Memory B cell (primary cell): Measurements from ENCODE around the gene OR13G1.
"Not testable (repeated sequence)": the region's sequence is repeated elsewhere in the genome, so short reads cannot be mapped to it uniquely, and the experiment has no call there.

Experiments
- ATAC-seq: fragments of 150-1000 bp; cut with Tn5 transposase; 2 replicates; pipeline ENCODE4 v1.10.0; 2021; ENCODE audit warnings: low read depth, mild to moderate bottlenecking, moderate library complexity
- DNase-seq, 2 donors: peaks; one replicate each; pipeline ENCODE4 v3.0.0; 2022; ENCODE audit warnings: low spot score in 2 of 2
- H3K27ac Mint-ChIP-seq: one replicate; pipeline ENCODE4 v1.8.0; 2022; ENCODE audit warnings: mild to moderate bottlenecking, moderate library complexity, mixed read lengths
- H3K27me3 Mint-ChIP-seq: one replicate; pipeline ENCODE4 v1.8.0; 2022; ENCODE audit warnings: mixed read lengths
- H3K36me3 Mint-ChIP-seq: one replicate; pipeline ENCODE4 v1.8.0; 2022; ENCODE audit warnings: mild to moderate bottlenecking, mixed read lengths
- H3K4me1 Mint-ChIP-seq: one replicate; pipeline ENCODE4 v1.8.0; 2022; ENCODE audit warnings: mixed read lengths
- H3K4me3 Mint-ChIP-seq: one replicate; pipeline ENCODE4 v1.8.0; 2022; ENCODE audit warnings: mild to moderate bottlenecking, moderate library complexity, mixed read lengths
- H3K9me3 Mint-ChIP-seq: one replicate; pipeline ENCODE4 v1.8.0; 2022; ENCODE audit warnings: mixed read lengths

The OR13G1 gene, protein sequence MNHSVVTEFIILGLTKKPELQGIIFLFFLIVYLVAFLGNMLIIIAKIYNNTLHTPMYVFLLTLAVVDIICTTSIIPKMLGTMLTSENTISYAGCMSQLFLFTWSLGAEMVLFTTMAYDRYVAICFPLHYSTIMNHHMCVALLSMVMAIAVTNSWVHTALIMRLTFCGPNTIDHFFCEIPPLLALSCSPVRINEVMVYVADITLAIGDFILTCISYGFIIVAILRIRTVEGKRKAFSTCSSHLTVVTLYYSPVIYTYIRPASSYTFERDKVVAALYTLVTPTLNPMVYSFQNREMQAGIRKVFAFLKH

DNA sequence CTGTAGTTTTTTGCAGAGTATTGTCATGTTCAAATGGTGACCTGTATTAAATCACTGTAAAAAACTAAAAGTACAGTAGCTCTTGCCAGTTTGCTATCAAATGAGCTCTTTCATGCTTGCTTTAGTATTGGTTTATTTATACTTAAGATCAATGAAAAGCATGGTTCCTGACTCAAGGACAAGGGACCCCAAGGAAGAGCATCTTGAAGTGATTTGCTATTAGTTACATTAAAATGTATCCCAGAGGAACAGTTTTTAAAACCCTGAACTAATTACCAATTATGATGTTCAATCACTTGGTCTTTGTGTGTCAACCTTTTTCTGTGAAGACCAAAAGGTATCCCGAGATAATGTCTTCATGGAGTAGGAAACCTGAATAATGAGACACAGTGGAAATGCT lies at the start of gene OR13G1:
Gene OR13G1 (minus strand): TSS at position 101 of the 400 bp plus-strand sequence. CDS start 6,698 bp downstream, outside the sequence.
- H3K4me3 Mint-ChIP-seq = no peak within 1 kb of the TSS
- no peaks in the 10 kb centered on the region for H3K4me1 Mint-ChIP-seq
- DNase-seq (no peak), ATAC-seq (no peak)
- H3K36me3 Mint-ChIP-seq = no peaks in the 10 kb centered on the region
- H3K27me3 Mint-ChIP-seq = no peaks in the 10 kb centered on the region
- no peaks in the 10 kb centered on the region for H3K9me3 Mint-ChIP-seq
- H3K27ac Mint-ChIP-seq = no peak within 1 kb of the TSS

DNA sequence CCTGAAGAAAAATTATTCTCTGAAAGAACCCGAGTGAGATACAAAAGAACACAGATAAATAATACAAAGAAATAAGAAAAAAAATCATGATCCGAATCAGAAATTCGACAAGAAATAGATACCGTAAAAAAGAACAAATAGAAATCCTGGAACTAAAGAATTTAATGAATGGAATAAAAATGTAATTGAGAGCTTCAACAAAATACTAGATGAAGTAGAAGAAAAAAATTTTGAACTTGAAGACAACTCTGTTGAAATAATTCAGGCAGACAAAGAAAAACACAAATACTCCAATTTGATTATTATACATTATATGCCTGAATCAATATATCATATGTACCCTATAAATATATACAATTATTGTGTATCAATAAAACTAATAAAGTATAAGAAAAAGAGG lies 41.7 kb upstream of the OR13G1 start:
- no peaks in the 10 kb centered on the region for H3K27me3 Mint-ChIP-seq
- H3K27ac Mint-ChIP-seq = no peak overlapping the region
- no peaks in the 10 kb centered on the region for H3K36me3 Mint-ChIP-seq
- no peak for ATAC-seq
- H3K4me1 Mint-ChIP-seq = no peaks in the 10 kb centered on the region
- H3K4me3 Mint-ChIP-seq = no peak overlapping the region
- peaks cover 4% of the 10 kb centered on the region for H3K9me3 Mint-ChIP-seq
- no peak for DNase-seq

DNA sequence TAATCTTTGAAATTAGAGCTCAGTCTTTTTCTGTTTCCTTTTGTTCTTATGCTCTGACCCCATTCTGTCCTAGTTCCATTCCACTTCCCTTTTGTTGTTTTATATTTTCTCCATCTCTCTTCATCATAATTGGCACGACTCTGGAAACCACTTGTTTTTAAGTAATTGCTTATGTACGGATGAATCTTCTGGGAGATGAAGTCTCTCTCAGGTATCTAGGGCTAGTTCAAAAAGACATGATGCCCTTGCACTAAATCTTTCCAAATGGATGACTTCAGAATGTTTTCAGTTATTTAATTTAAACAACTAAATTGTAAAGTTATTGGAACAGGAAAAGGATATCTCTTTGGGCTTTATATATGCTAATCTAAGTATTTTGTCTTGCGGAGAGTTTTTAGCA lies 37.0 kb upstream of the OR13G1 start, which contains the start of gene OR6F1:
Gene OR6F1 (minus strand): TSS at position 101 of the 400 bp plus-strand sequence. CDS start 3,891 bp downstream, outside the sequence.
- Mint-ChIP-seq H3K4me3 (no peak within 1 kb of the TSS), H3K27ac (no peak within 1 kb of the TSS), H3K36me3 (no peaks in the 10 kb centered on the region), H3K4me1 (no peaks in the 10 kb centered on the region), H3K27me3 (peaks cover 2% of the 10 kb centered on the region), H3K9me3 (peaks cover 2% of the 10 kb centered on the region)
- ATAC-seq (no peak), DNase-seq (no peak)

DNA sequence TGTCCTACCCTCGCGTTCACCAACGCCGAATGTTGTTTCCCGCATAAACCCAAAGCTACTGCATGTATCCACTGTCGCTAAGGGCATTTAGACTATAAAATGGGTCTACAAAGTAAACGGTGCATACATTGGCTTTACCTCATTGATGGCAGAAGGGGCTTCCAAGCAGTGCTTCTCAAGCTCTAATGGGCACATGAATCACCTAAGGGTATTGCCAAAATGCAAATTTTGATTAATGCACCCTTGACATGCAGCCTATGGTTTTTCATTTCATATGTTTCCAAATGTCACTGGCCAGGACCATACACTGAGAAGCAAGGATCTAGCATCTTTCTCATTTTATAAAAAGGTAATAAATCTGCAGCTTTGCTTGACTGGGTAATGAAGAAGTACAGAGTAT lies 34.2 kb upstream of the OR13G1 start:
- H3K4me3 Mint-ChIP-seq = no peak overlapping the region
- no peaks in the 10 kb centered on the region for H3K36me3 Mint-ChIP-seq
- no peaks in the 10 kb centered on the region for H3K9me3 Mint-ChIP-seq
- DNase-seq (no peak), ATAC-seq (no peak)
- no peaks in the 10 kb centered on the region for H3K4me1 Mint-ChIP-seq
- peaks cover 2% of the 10 kb centered on the region for H3K27me3 Mint-ChIP-seq
- no peak overlapping the region for H3K27ac Mint-ChIP-seq

DNA sequence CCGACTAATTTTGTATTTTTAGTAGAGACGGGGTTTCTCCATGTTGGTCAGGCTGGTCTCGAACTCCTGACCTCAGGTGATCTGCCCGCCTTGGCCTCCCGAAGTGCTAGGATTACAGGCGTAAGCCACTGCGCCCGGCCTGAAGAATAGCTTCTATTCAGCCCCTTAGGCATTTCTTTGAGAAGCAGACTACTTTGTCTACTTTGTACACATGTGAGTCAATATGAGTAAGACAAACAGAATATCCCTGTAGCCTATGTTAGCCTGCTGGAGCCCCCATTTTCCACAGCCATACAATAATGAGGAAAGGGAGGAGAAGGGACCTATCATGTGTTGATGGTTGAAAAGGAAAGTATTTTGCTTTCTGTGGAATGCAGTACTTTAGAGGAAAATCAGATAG lies 31.1 kb upstream of the OR13G1 start:
- ATAC-seq, H3K27me3 Mint-ChIP-seq: not testable (repeated sequence)

DNA sequence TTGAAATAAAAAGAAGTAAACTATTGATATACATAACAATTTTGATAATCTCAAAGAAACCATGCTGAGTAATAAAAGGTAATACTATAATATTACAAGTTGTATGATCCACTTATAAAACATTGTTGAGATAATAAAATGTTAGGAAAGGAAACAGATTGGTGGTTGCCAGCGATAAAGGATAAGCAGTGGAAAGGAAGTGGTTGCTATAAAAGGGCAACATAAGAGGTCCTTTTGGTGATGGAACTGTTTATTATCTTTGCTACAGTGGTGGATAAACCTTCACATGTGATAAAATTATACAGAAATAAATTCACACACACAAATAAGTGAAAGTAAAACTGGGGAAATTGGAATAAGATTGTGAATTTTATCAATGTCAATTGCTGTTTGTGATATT lies 21.8 kb upstream of the OR13G1 start:
- Mint-ChIP-seq H3K27ac (no peak overlapping the region), H3K4me1 (no peaks in the 10 kb centered on the region), H3K36me3 (no peaks in the 10 kb centered on the region), H3K27me3 (peaks cover 4% of the 10 kb centered on the region), H3K4me3 (no peak overlapping the region), H3K9me3 (no peaks in the 10 kb centered on the region)
- DNase-seq (no peak), ATAC-seq (no peak)

More for the DNA sequence above, 31.1 kb upstream of the OR13G1 start:
- not testable (repeated sequence) for H3K27ac Mint-ChIP-seq, H3K36me3 Mint-ChIP-seq, H3K4me1 Mint-ChIP-seq, H3K9me3 Mint-ChIP-seq, H3K4me3 Mint-ChIP-seq, DNase-seq

DNA sequence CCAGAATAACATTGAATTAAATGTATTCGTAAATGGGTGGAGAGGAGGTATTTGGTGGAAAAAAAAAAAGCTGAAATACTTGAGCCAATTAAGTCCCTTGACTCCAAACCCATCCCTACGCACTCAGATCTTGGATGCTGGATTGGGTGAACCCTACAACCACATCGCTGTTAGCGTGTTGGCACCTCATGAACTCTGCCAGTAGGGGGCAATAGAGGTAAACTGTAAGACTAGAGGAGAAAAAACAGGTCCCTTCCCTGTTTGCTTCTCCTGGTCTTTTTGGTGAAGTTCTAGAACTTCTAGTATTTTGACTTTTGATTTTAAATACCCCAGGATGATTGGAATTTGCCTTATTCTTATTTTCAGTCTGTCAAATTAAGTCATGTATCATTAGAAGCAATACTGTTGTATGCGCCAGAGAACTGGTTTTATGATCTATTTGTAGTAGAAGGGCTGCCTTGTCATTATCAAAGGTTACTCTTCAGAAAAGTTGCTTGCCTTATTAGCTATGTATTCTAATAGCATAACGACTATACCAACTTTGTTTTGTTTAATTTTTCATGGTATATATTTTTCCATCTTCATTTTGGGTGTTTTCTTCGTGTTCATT lies 1.9 kb upstream of the OR13G1 start:
- ATAC-seq (no peak), DNase-seq (peak; percentile 14 to 27)
- no peaks in the 10 kb centered on the region for H3K27me3 Mint-ChIP-seq
- no peaks in the 10 kb centered on the region for H3K9me3 Mint-ChIP-seq
- H3K36me3 Mint-ChIP-seq = no peaks in the 10 kb centered on the region
- H3K27ac Mint-ChIP-seq = no peak overlapping the region
- no peaks in the 10 kb centered on the region for H3K4me1 Mint-ChIP-seq
- no peak overlapping the region for H3K4me3 Mint-ChIP-seq

DNA sequence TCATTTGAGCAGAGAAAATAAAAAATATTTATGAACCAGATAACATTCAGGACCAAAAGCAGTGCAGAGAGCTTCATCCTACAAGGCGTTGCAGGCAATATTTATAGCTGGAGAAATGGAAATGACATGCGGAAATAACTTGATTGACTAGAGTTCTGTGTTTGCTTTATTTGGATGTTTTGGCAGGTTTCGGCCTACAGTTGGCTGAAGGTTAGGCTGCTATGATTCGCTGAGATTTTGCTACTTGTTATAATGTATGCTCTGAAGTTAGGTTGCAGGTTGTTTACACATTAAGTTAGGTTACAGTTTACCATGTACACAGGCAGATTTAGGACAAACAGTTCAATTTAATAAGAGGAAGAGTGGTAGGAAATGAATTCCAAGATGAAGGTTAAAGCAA lies 632 bp upstream of the OR13G1 start:
- DNase-seq (no peak), ATAC-seq (no peak)
- Mint-ChIP-seq H3K9me3 (no peaks in the 10 kb centered on the region), H3K4me1 (no peaks in the 10 kb centered on the region), H3K4me3 (no peak overlapping the region), H3K27ac (no peak overlapping the region), H3K27me3 (no peaks in the 10 kb centered on the region), H3K36me3 (no peaks in the 10 kb centered on the region)

DNA sequence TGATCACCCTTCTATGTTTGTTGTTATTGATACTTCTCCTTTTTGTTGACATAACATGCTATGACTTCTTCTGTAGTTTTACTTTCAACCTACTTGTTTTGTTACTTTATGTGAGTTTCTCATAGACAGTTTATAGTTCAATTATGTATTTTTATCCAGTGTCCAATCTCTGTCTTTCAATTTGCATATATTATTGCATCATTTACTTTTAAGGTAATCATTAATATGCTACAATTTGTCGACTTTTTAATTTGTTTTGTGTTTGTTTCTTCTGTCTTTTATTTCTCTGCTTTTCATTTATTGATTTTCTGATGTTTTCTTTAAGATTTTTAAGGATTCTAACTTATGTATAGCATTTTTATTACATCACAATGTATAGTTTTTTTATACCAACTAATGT lies 10.3 kb downstream of the OR13G1 start:
- peaks cover 3% of the 10 kb centered on the region for H3K27me3 Mint-ChIP-seq
- H3K9me3 Mint-ChIP-seq = peaks cover 4% of the 10 kb centered on the region
- H3K36me3 Mint-ChIP-seq = peaks cover 3% of the 10 kb centered on the region
- no peaks in the 10 kb centered on the region for H3K4me1 Mint-ChIP-seq
- no peak for DNase-seq
- ATAC-seq = no peak
- H3K4me3 Mint-ChIP-seq = no peak overlapping the region
- H3K27ac Mint-ChIP-seq = no peak overlapping the region

DNA sequence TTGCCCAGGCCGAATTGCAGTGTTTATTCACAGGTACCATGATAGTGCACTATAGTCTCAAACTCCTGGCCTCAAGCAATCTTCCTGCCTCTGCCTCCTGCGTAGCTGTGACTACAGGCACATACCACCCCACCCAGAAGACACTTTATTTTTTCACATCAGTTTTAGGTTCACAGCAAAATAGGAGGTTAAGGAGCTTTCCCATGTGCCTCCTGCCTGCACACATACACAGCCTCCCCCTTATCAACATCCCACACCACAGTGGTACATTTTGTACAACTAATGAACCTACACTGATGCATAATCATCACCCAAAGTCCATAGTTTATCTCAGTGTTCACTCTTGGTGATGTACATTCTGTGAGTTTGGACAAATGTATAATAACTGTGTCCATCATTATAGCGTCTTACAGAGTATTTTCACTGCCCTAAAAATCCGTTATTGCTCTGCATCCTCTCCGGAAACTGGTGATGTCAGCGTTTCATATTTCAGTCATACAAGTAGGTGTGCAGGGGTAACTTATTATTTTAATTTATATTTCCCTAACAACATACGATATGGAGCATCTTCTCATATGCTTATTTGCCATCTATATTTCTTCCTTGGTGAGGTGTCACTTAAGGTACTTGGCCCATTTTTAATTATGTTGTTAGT lies 23.2 kb downstream of the OR13G1 start:
- no peak overlapping the region for H3K27ac Mint-ChIP-seq
- no peaks in the 10 kb centered on the region for H3K4me1 Mint-ChIP-seq
- ATAC-seq = no peak
- H3K36me3 Mint-ChIP-seq = no peaks in the 10 kb centered on the region
- no peak overlapping the region for H3K4me3 Mint-ChIP-seq
- no peak for DNase-seq
- H3K9me3 Mint-ChIP-seq = peaks cover 1% of the 10 kb centered on the region
- H3K27me3 Mint-ChIP-seq = peaks cover 1% of the 10 kb centered on the region

DNA sequence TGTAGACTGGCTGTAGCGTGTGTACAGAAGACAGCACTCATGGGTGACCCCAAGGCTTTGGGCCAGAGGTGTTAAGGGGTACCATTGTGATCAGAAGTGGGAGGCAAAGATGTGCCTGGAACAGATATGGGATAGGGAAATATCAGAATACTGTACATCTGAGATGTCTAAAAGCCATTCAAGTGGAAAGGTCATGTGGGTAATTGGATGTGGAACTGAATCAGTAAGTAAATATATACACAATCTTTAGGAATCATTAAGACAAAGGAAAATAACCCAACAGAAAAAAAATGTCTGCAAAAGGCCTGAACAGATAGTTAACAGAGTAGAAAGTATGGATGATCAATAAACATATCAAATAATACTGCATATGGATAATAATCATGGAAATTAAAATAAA lies 26.5 kb downstream of the OR13G1 start:
- H3K9me3 Mint-ChIP-seq = no peaks in the 10 kb centered on the region
- no peak overlapping the region for H3K27ac Mint-ChIP-seq
- no peaks in the 10 kb centered on the region for H3K36me3 Mint-ChIP-seq
- H3K4me1 Mint-ChIP-seq = no peaks in the 10 kb centered on the region
- no peak for DNase-seq
- peaks cover 4% of the 10 kb centered on the region for H3K27me3 Mint-ChIP-seq
- H3K4me3 Mint-ChIP-seq = no peak overlapping the region
- ATAC-seq = no peak

DNA sequence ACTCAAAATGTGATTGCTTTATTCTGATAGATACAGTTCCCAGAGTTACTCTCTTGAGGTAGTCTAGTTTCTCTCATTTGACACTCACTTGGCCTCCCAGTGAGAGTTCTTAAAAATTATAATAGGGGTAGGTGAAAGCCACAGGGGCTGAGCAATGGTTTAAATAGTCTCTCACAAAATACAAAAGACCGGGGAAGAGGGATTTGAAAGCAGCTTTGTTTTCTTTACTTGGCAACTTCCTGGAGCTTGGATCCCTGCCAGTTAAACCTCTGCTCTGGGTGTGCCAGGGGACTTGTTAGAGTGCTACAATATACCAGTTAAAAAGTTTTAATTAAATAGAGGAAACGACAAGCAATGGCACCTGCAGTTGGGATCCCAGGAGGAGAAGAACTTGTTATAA lies 31.7 kb downstream of the OR13G1 start:
- DNase-seq (no peak), ATAC-seq (no peak)
- peaks cover 11% of the 10 kb centered on the region for H3K27me3 Mint-ChIP-seq
- H3K27ac Mint-ChIP-seq = no peak overlapping the region
- H3K4me3 Mint-ChIP-seq = no peak overlapping the region
- peaks cover 4% of the 10 kb centered on the region for H3K9me3 Mint-ChIP-seq
- H3K4me1 Mint-ChIP-seq = no peaks in the 10 kb centered on the region
- H3K36me3 Mint-ChIP-seq = no peaks in the 10 kb centered on the region

DNA sequence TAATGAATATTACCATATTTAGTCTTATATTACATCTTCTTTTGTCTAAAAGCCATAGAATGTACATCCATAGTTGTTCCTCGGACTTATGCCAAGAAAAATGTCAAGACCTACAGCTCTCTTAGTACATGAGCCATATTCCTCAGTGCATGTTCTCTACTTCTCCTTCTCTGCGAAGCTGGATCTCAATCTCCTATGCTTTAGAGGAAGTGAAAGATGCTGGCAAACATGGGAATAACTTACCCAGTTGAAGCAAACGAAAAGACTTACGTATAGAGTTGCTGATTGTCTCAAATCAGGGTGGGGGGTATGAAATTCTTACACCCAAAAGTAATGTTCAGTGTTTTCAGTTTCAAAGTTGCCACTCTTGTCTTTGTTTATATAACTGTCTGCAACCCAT lies 32.7 kb downstream of the OR13G1 start:
- ATAC-seq (no peak), DNase-seq (no peak)
- Mint-ChIP-seq H3K4me1 (no peaks in the 10 kb centered on the region), H3K27me3 (peaks cover 10% of the 10 kb centered on the region), H3K4me3 (no peak overlapping the region), H3K36me3 (no peaks in the 10 kb centered on the region), H3K27ac (no peak overlapping the region), H3K9me3 (peaks cover 4% of the 10 kb centered on the region)

DNA sequence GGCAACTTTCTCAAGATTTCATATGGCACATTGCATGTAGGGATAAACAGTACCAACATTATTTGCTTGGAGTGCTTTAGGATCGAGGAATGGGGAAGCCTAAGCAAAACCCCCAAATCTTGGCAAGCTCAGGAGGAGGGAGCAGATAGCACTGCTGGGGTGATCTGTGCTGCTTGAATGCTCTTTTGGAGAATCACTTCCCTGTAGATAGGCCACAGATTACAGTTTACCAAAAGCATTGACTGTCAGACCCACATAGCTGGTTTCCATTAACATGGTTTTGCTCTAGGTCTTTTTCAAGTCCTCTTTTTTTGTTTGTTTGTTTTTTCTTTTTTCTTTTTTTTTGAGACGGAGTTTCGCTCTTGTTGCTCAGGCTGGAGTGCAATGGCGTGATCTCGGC lies 36.8 kb downstream of the OR13G1 start:
- Mint-ChIP-seq H3K27me3 (peaks cover 17% of the 10 kb centered on the region), H3K27ac (no peak overlapping the region), H3K36me3 (peaks cover 2% of the 10 kb centered on the region), H3K4me1 (peaks cover 3% of the 10 kb centered on the region), H3K4me3 (no peak overlapping the region), H3K9me3 (peaks cover 5% of the 10 kb centered on the region)
- ATAC-seq = no peak
- DNase-seq = no peak
